Activated CD8-positive, alpha-beta memory T cell treated with anti-CD3 and anti-CD28 coated beads for 4 hours (primary cell): ENCODE measurements around the gene RBM26.
"Not testable (repeated sequence)": the region's sequence is repeated elsewhere in the genome, so short reads cannot be mapped to it uniquely, and the experiment has no call there.

Experiments used
- DNase-seq, 2 donors: peaks; one replicate each; pipeline ENCODE4 v3.0.0-alpha.2; 2020; ENCODE audit warnings: low read depth in 2 of 2

The RBM26 gene

DNA sequence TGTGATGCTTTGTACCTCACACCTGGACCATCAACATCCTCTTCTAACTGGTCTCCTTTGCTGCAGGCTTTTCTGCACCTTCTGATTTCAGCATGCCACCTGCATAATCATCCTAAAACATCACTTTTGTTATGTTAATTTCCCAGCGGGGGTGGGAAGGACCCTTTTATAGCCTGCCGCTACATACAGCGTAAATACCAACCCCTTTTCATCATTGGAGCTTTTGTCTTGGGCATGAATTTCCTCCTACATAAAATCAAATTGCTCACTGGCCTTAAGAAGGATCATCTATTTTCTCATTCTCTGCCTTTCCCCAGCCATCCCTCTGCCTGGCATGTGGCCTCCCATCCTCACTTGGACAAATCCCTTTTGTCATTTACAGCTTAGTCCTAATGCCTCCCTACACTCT, 124.7 kb downstream of the RBM26 start:
- no peak for DNase-seq

- not testable (repeated sequence) for DNase-seq
These were observed 126.3 kb downstream of the RBM26 start for GRCh38 chr13:79279735-79280134.

GRCh38 chr13:79273045-79273444, 133.0 kb downstream of the RBM26 start:
- DNase-seq, result no peak

DNA sequence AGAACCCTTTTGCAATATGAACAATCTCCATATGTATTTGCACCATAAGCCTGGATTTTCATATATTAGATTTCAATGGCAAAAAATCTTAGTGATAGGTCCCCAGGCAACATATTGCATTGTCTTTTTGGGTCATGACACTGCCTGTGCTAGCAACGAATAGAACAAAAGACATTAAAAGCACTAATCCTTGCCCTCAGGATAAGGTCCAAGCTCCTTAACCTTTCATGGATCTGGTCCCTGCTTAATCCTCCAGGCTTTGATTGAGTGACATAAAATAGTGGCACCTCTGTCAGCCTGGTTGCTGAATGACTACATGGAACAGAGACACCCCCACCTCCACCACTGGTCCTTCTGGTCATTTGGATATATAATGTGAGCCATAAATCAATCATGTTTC, 134.4 kb downstream of the RBM26 start:
- no peak for DNase-seq

DNA sequence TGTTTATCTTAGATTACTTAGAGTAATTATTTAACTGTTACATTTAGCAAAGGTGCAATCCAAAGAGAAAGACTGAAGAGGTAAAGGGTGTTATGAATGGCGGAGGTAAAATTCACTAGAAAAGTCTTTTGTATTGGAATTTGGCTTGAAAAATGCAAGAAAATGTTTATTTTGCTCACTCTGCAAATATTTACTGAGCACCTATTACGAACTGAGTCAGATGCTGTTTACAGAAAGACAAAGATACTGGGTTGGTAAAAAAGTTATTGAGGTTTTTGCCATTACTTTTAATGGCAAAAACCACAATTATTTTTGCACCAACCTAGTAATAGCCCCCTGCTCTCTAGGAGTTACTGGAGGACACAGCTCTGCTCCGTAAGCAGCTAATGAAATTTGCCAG, 135.2 kb downstream of the RBM26 start:
- DNase-seq, result no peak
